H1 (cell line): Measurements from ENCODE around the gene ATP6V1G1. TPM values are rescaled to one million over a fixed set of nuclear protein-coding genes. Genes with fewer than 3 reads are reported as not detected.

Source experiments
- CTCF ChIA-PET: fragments of 300-600 bp; sonication (Branson Sonifier 250); formaldehyde crosslinking; loops from one replicate; lab custom pipeline; 2021; ENCODE audit not compliant: partially characterized antibody; lab: Charles Lee
- POLR2A ChIA-PET: fragments of 300-600 bp; sonication (Branson Sonifier 250); formaldehyde crosslinking; loops from one replicate; lab custom pipeline; 2021; ENCODE audit warnings: inconsistent platforms; ENCODE audit not compliant: partially characterized antibody; lab: Charles Lee
- DNase-seq, 2 experiments: peaks; one replicate each; pipeline versions ENCODE4 v3.0.0 to v3.0.0-alpha.2; 2010 to 2022; ENCODE audit warnings: low spot score in 2 of 2, low read depth in 1 of 2, mixed read lengths in 1 of 2
- FAIRE-seq: peaks from 2 replicates; lab custom pipeline; 2011; peaks lifted over from hg19 to GRCh38; lab: Jason Lieb, UNC
- H2AFZ ChIP-seq: 2 replicates; pipeline ENCODE4 v1.8.1; 2012; ENCODE audit warnings: low read length, inconsistent platforms
- H2AK5ac ChIP-seq: 2 replicates; pipeline ENCODE4 v1.6.1; 2013; ENCODE audit warnings: low read depth, low read length
- H2BK120ac ChIP-seq: replicated peaks from 2 replicates; pipeline ENCODE3; 2013; ENCODE audit warnings: low read depth, low read length, inconsistent platforms
- H2BK12ac ChIP-seq: 2 replicates; pipeline ENCODE4 v1.6.1; 2013; ENCODE audit warnings: low read depth, low read length
- H2BK15ac ChIP-seq: 2 replicates; pipeline ENCODE4 v1.6.1; 2013; ENCODE audit warnings: low read length
- H2BK20ac ChIP-seq: 2 replicates; pipeline ENCODE4 v1.6.1; 2013; ENCODE audit warnings: low read length
- H2BK5ac ChIP-seq: 2 replicates; pipeline ENCODE4 v1.6.1; 2013; ENCODE audit warnings: low read depth, low read length
- H3K14ac ChIP-seq: 2 replicates; pipeline ENCODE4 v1.6.1; 2013; ENCODE audit warnings: inconsistent platforms; ENCODE audit not compliant: insufficient read length
- H3K18ac ChIP-seq: 2 replicates; pipeline ENCODE4 v1.6.1; 2013; ENCODE audit warnings: low read length; ENCODE audit errors: extremely low read depth
- H3K23ac ChIP-seq: 2 replicates; pipeline ENCODE4 v1.6.1; 2013; ENCODE audit warnings: inconsistent platforms; ENCODE audit not compliant: insufficient read length
- H3K23me2 ChIP-seq: 2 replicates; pipeline ENCODE4 v1.6.1; 2013; ENCODE audit warnings: low read depth, low read length
- H3K27ac ChIP-seq: 2 replicates; pipeline ENCODE4 v1.6.1; 2011; ENCODE audit warnings: low read depth, low read length, inconsistent platforms
- H3K27me3 ChIP-seq, 4 experiments: replicated peaks in 1 of 4; 1 replicate in 1 of 4; 2 replicates in 3 of 4; pipeline versions ENCODE4 v1.6.1 to v1.8.1; 2011 to 2013; ENCODE audit warnings: low read length in 3 of 4, mild to moderate bottlenecking in 3 of 4, inconsistent platforms in 2 of 4, mixed read lengths in 2 of 4, moderate library complexity in 1 of 4; ENCODE audit not compliant: control insufficient read depth in 3 of 4, insufficient read depth in 3 of 4; ENCODE audit errors: extremely low read depth in 1 of 4
- H3K36me3 ChIP-seq, 4 experiments: 2 replicates each; pipeline versions ENCODE4 v1.6.1 to v1.8.1; 2011 to 2013; ENCODE audit warnings: mild to moderate bottlenecking in 4 of 4, low read length in 3 of 4, moderate library complexity in 2 of 4, control low read depth in 1 of 4, inconsistent platforms in 1 of 4; ENCODE audit not compliant: insufficient read depth in 4 of 4, control insufficient read depth in 2 of 4
- H3K4ac ChIP-seq: replicated peaks from 2 replicates; pipeline ENCODE3; 2013; ENCODE audit warnings: low read length, low read depth, mixed read lengths, inconsistent platforms; ENCODE audit not compliant: insufficient read length
- H3K4me1 ChIP-seq, 4 experiments: replicated peaks in 1 of 4; 1 replicate in 1 of 4; 2 replicates in 3 of 4; pipeline versions ENCODE4 v1.6.1 to v1.8.1; 2011 to 2013; ENCODE audit warnings: low read length in 3 of 4, inconsistent platforms in 2 of 4, mixed read lengths in 1 of 4; ENCODE audit not compliant: insufficient read depth in 4 of 4, control insufficient read depth in 3 of 4
- H3K4me2 ChIP-seq, 2 experiments: 2 replicates each; pipeline versions ENCODE4 v1.6.1 to v1.8.1; 2011 to 2013; ENCODE audit warnings: low read depth in 2 of 2, low read length in 2 of 2, control low read depth in 1 of 2, inconsistent platforms in 1 of 2, mild to moderate bottlenecking in 1 of 2; ENCODE audit not compliant: insufficient read depth in 1 of 2
- H3K4me3 ChIP-seq, 4 experiments: fragments of 200-600, 300-600 bp in 1 of 4; sonication (generic), shearing (Covaris generic), sonication (Bioruptor Twin) in 1 of 4; 2 replicates each; pipeline versions ENCODE4 v1.5.1 to v1.8.1; 2011 to 2016; ENCODE audit warnings: low read length in 4 of 4, low read depth in 3 of 4, control low read depth in 2 of 4, inconsistent platforms in 2 of 4, mild to moderate bottlenecking in 2 of 4, mixed read lengths in 1 of 4, moderate library complexity in 1 of 4; ENCODE audit not compliant: insufficient read depth in 2 of 4; ENCODE audit errors: extremely low read depth in 1 of 4
- H3K56ac ChIP-seq: replicated peaks from 2 replicates; pipeline ENCODE3; 2013; ENCODE audit warnings: low read depth, mild to moderate bottlenecking, mixed read lengths, low read length, inconsistent platforms; ENCODE audit not compliant: insufficient read length
- H3K79me1 ChIP-seq: 2 replicates; pipeline ENCODE4 v1.6.1; 2013; ENCODE audit warnings: low read depth, low read length, control low read depth
- H3K79me2 ChIP-seq, 2 experiments: 2 replicates each; pipeline versions ENCODE4 v1.6.1 to v1.8.1; 2012 to 2013; ENCODE audit warnings: low read length in 2 of 2, mild to moderate bottlenecking in 2 of 2, inconsistent platforms in 1 of 2; ENCODE audit not compliant: insufficient read depth in 2 of 2, control insufficient read depth in 1 of 2
- H3K9ac ChIP-seq, 4 experiments: replicated peaks in 1 of 4; 1 replicate in 1 of 4; 2 replicates in 3 of 4; pipeline versions ENCODE4 v1.6.1 to v1.8.1; 2011 to 2013; ENCODE audit warnings: low read depth in 3 of 4, low read length in 3 of 4, control low read depth in 2 of 4, mild to moderate bottlenecking in 2 of 4, moderate library complexity in 2 of 4, inconsistent platforms in 1 of 4; ENCODE audit errors: extremely low read depth in 1 of 4
- H3K9me3 ChIP-seq, 2 experiments: 2 replicates each; pipeline versions ENCODE4 v1.6.1 to v1.8.1; 2012 to 2013; ENCODE audit warnings: mild to moderate bottlenecking in 2 of 2, moderate library complexity in 2 of 2, control low read depth in 1 of 2, inconsistent platforms in 1 of 2, low read depth in 1 of 2, low read length in 1 of 2, mixed read lengths in 1 of 2; ENCODE audit not compliant: insufficient read depth in 2 of 2
- H4K20me1 ChIP-seq, 2 experiments: replicated peaks in 1 of 2; 2 replicates each; pipeline versions ENCODE3 to v1.8.1; 2011 to 2013; ENCODE audit warnings: inconsistent platforms in 2 of 2, low read length in 2 of 2, mild to moderate bottlenecking in 1 of 2; ENCODE audit not compliant: insufficient read depth in 2 of 2, control insufficient read depth in 1 of 2
- H4K5ac ChIP-seq: 2 replicates; pipeline ENCODE4 v1.6.1; 2013; ENCODE audit warnings: low read length, low read depth, mixed read lengths, inconsistent platforms; ENCODE audit not compliant: insufficient read length
- H4K8ac ChIP-seq: 2 replicates; pipeline ENCODE4 v1.8.0; 2013; ENCODE audit warnings: mild to moderate bottlenecking, moderate library complexity, low read length, inconsistent platforms; ENCODE audit not compliant: insufficient read depth; ENCODE audit errors: extremely low read depth
- H4K91ac ChIP-seq: replicated peaks from 2 replicates; pipeline ENCODE3; 2013; ENCODE audit warnings: low read length, mixed read lengths, inconsistent platforms; ENCODE audit not compliant: insufficient read length
- ATF2 ChIP-seq: IDR thresholded peaks from 2 replicates; pipeline ENCODE4 v1.6.1; 2012; ENCODE audit warnings: low read length, inconsistent platforms
- RNF2 ChIP-seq: fragments of 200-900, 300-1000 bp; sonication (generic); IDR thresholded peaks from 2 replicates; pipeline ENCODE4 v1.7.1; 2016; ENCODE audit warnings: borderline replicate concordance, low read depth, mild to moderate bottlenecking, antibody characterized with exemption, low read length; ENCODE audit not compliant: poor library complexity, severe bottlenecking; ENCODE audit errors: missing control alignments
- WGBS, 2 experiments: shearing (Covaris generic) in 1 of 2; methylation state at CpG; one replicate each; pipeline versions ENCODE4 v1.1.6 to v1.1.7; 2013 to 2015; ENCODE audit warnings: low lambda C conversion rate in 2 of 2, mixed read lengths in 2 of 2, inconsistent platforms in 1 of 2, low coverage in 1 of 2, missing lambda C conversion rate in 1 of 2; ENCODE audit not compliant: insufficient replicate concordance in 2 of 2, insufficient coverage in 1 of 2, insufficient read length in 1 of 2; ENCODE audit errors: extremely low coverage in 1 of 2, missing lambda C conversion rate in 1 of 2; 5-methylcytosine and 5-hydroxymethylcytosine counted together
- polyA plus RNA-seq, 7 experiments: library from polyadenylated mRNA; depleted of rRNA in 3 of 7; stranded (reverse) in 5 of 7; unstranded in 2 of 7; fragments of >200 nt in 5 of 7; fragments of 200-250 nt in 2 of 7; gene quantifications; 1 replicate in 5 of 7; 2 replicates in 1 of 7; 4 replicates in 1 of 7; pipeline versions ENCODE4 v1.2.1 to v1.2.3, GENCODE V29; 2011 to 2013; ENCODE audit warnings: missing spikeins in 2 of 7, mixed read lengths in 2 of 7
- total RNA-seq: library from RNA; stranded (reverse); fragmentation: NEBNext Ultra II Directional; extraction: Animal tissue kit (Norgen Biotek cat#: 25700); gene quantifications from 2 replicates; pipeline ENCODE4 v1.2.1, GENCODE V29; 2021

ATP6V1G1 gene
- total and polyA plus RNA-seq, 2 of the 8 experiments (the other 6 are each of a cell fraction or from before 2014, with no cell fraction given): 112 to 124 TPM

- H3K27me3 ChIP-seq: no peaks in the 10 kb centered on the region
- no peak overlapping the region for H3K18ac ChIP-seq
- no peak overlapping the region for H2BK12ac ChIP-seq
- WGBS, 2 experiments: 87% methylated on average over 7 of the region's 7 CpGs; no CpG with 5 or more reads in 1 of the 2 experiments
- DNase-seq: no peak
- H3K36me3 ChIP-seq: no peaks in the 10 kb centered on the region
- H3K56ac ChIP-seq: no peak overlapping the region
- no peaks in the 10 kb centered on the region for H3K79me1 ChIP-seq
- no peak overlapping the region for H4K91ac ChIP-seq
- no peak overlapping the region for H3K4ac ChIP-seq
- no peak overlapping the region for H2AK5ac ChIP-seq
- no peak overlapping the region for H3K4me3 ChIP-seq
- H3K4me1 ChIP-seq: no peaks in the 10 kb centered on the region
- CTCF ChIA-PET: interaction anchor here (1.2 to 1.6 kb wide), 3 partner anchors 13 to 130 kb away, joined by 3 to 5 read pairs (median 3); no protein-coding TSS in a partner anchor
- no peak overlapping the region for H4K5ac ChIP-seq
- no peak overlapping the region for H2BK5ac ChIP-seq
- H3K9ac ChIP-seq: no peak overlapping the region
- H4K8ac ChIP-seq: no peak overlapping the region
- no peak overlapping the region for H2BK15ac ChIP-seq
- no peak overlapping the region for H2BK120ac ChIP-seq
- POLR2A ChIA-PET: no interaction called here
- no peak for FAIRE-seq
- no peaks in the 10 kb centered on the region for H3K79me2 ChIP-seq
- no peak overlapping the region for H3K27ac ChIP-seq
- no peak overlapping the region for H3K23ac ChIP-seq
- H2BK20ac ChIP-seq: no peak overlapping the region
- no peak overlapping the region for H2AFZ ChIP-seq
- no peak overlapping the region for H3K14ac ChIP-seq
- H4K20me1 ChIP-seq: no peaks in the 10 kb centered on the region
- no peak overlapping the region for H3K4me2 ChIP-seq
- H3K23me2 ChIP-seq: no peaks in the 10 kb centered on the region
- no peaks in the 10 kb centered on the region for H3K9me3 ChIP-seq
- TF ChIP-seq RNF2: no peak
- TF ChIP-seq ATF2: no peak
Observed at GRCh38 chr9:114561771-114562170, 25.8 kb upstream of the ATP6V1G1 start.
